K562 (cell line): ENCODE measurements around the gene VPS45. TPM values are rescaled to one million over a fixed set of nuclear protein-coding genes. Genes with fewer than 3 reads are reported as not detected.

ENCODE experiments used
- ARNT ChIP-seq, 2 experiments: fragments of 450-650 bp; IDR thresholded peaks; 2 replicates each; pipeline ENCODE4 v1.6.1; 2016; ENCODE audit warnings: mild to moderate bottlenecking in 1 of 2
- BACH1 ChIP-seq: fragments of 200-800 bp; sonication (Bioruptor generic); IDR thresholded peaks from 2 replicates; pipeline ENCODE4 v1.6.1; 2016; ENCODE audit warnings: missing genetic modification characterization, missing compliant biosample characterization
- BRD9 ChIP-seq: fragments of 450-650 bp; IDR thresholded peaks from 2 replicates; pipeline ENCODE4 v1.6.1; 2018; ENCODE audit warnings: low read depth; ENCODE audit not compliant: partially characterized antibody
- DEAF1 ChIP-seq: fragments of 450-650 bp; formaldehyde crosslinking; IDR thresholded peaks from 2 replicates; pipeline ENCODE4 v1.4.0; 2020; ENCODE audit warnings: mild to moderate bottlenecking, moderate library complexity
- EHMT2 ChIP-seq: fragments of 450-650 bp; IDR thresholded peaks from 2 replicates; pipeline ENCODE4 v1.6.1; 2018; ENCODE audit warnings: antibody characterized with exemption
- ELF1 ChIP-seq: fragments of 200-800 bp; sonication (Bioruptor generic); IDR thresholded peaks from 2 replicates; pipeline ENCODE4 v1.6.1; 2016; ENCODE audit warnings: missing genetic modification characterization, missing compliant biosample characterization
- FOSL1 ChIP-seq: fragments of 200-800 bp; sonication (Bioruptor generic); conservative IDR thresholded peaks from 2 replicates; pipeline ENCODE4 v1.6.1; 2016; ENCODE audit warnings: missing genetic modification characterization, missing compliant biosample characterization
- FOXP4 ChIP-seq: sonication (generic); formaldehyde crosslinking; IDR thresholded peaks from 2 replicates; pipeline ENCODE4 v1.8.0; 2022; ENCODE audit warnings: mild to moderate bottlenecking, missing genetic modification reagents, borderline replicate concordance
- GABPA ChIP-seq: fragments of 200-800 bp; sonication (Bioruptor generic); conservative IDR thresholded peaks from 2 replicates; pipeline ENCODE4 v1.6.1; 2016; ENCODE audit warnings: low read depth, missing genetic modification characterization, missing compliant biosample characterization
- HEY1 ChIP-seq: fragments of 250-450 bp; sonication (Bioruptor Pico); IDR thresholded peaks from 2 replicates; pipeline ENCODE4 v1.5.0; 2020; ENCODE audit warnings: mild to moderate bottlenecking, moderate library complexity, borderline replicate concordance
- MCM2 ChIP-seq: fragments of 450-650 bp; IDR thresholded peaks from 2 replicates; pipeline ENCODE4 v1.6.1; 2017; ENCODE audit warnings: low read depth, mild to moderate bottlenecking
- PURB ChIP-seq: sonication (generic); formaldehyde crosslinking; IDR thresholded peaks from 2 replicates; pipeline ENCODE4 v1.9.0; 2021; ENCODE audit warnings: low read depth, mild to moderate bottlenecking, missing genetic modification reagents
- RFX7 ChIP-seq: fragments of 250-450 bp; sonication (Bioruptor Pico); IDR thresholded peaks from 2 replicates; pipeline ENCODE4 v1.5.1; 2021; ENCODE audit warnings: mild to moderate bottlenecking
- RREB1 ChIP-seq: fragments of 250-450 bp; sonication (Bioruptor Pico); IDR thresholded peaks from 2 replicates; pipeline ENCODE4 v1.4.0; 2020
- SMARCA4 ChIP-seq: fragments of 450-650 bp; IDR thresholded peaks from 2 replicates; pipeline ENCODE4 v1.6.1; 2016
- TAF15 ChIP-seq: fragments of 200-400 bp; formaldehyde crosslinking; IDR thresholded peaks from 2 replicates; pipeline ENCODE4 v1.6.1; 2017; ENCODE audit warnings: mild to moderate bottlenecking, low read depth, low read length, moderate library complexity
- TEAD1 ChIP-seq, 2 experiments: fragments of 450-650 bp in 1 of 2; sonication (generic) in 1 of 2; formaldehyde crosslinking; IDR thresholded peaks; 2 replicates each; pipeline versions ENCODE4 v1.4.0 to v1.8.0; 2020 to 2022; ENCODE audit warnings: mild to moderate bottlenecking in 2 of 2, missing genetic modification reagents in 1 of 2
- TEAD2 ChIP-seq: fragments of 450-650 bp; IDR thresholded peaks from 2 replicates; pipeline ENCODE4 v1.6.1; 2016; ENCODE audit warnings: missing genetic modification characterization, control low read depth, missing compliant biosample characterization
- WHSC1 ChIP-seq: IDR thresholded peaks from one replicate; pipeline ENCODE4 v1.6.1; 2012; ENCODE audit warnings: low read length, control low read depth, inconsistent platforms
- polyA plus RNA-seq, 8 experiments: library from polyadenylated mRNA; depleted of rRNA in 4 of 8; stranded (reverse) in 5 of 8; unstranded in 3 of 8; fragments of >200 nt; fragmentation: Nextera tagmentation in 2 of 8; fragmentation: Illumina TruSeq in 1 of 8; extraction: Ambion mirVana in 2 of 8; extraction: Trizol in 1 of 8; gene quantifications; 2 replicates each; pipeline versions ENCODE4 v1.2.1 to v1.2.3, GENCODE V29; 2011 to 2014; ENCODE audit warnings: inconsistent platforms in 1 of 8, missing spikeins in 1 of 8
- total RNA-seq, 7 experiments: library from RNA; depleted of rRNA in 6 of 7; stranded (reverse); fragments of >200 nt in 6 of 7; fragmentation: Illumina TruSeq in 2 of 7; extraction: Trizol in 2 of 7; gene quantifications; 2 replicates each; pipeline versions ENCODE4 v1.2.1 to v1.2.3, GENCODE V29; 2011 to 2021; ENCODE audit warnings: low replicate concordance in 1 of 7

The VPS45 gene
- total and polyA plus RNA-seq, 9 of the 15 experiments (the other 6 are each of a cell fraction or from before 2014, with no cell fraction given), result 17.9 to 48.2 (median 34.4) TPM

GRCh38 chr1:150162862-150163706, 95.5 kb downstream of the VPS45 start (continued):
- TF ChIP-seq RFX7 (no peak), HEY1 (CRISPR knock-in tag) (no peak), TEAD1 (CRISPR knock-in tag; IDR thresholded peaks at IDR 0.05) (peak in 1 of 2 experiments; percentile 28; a peak in 1 of 4 replicates), FOSL1 (peak; percentile 83), ARNT (IDR thresholded peaks at IDR 0.05) (peak in 1 of 2 experiments; percentile 95; a peak in 1 of 4 replicates), FOXP4 (CRISPR knock-in tag) (peak; percentile 11; the same call in 1 of the 2 replicates), RREB1 (no peak), EHMT2 (no peak), PURB (CRISPR knock-in tag) (no peak), BACH1 (tag) (no peak; the same call in none of the 2 replicates), TEAD2 (tag) (0 out of 2 replicates have a peak, but pooled peaks have one; percentile 14), TAF15 (no peak), SMARCA4 (peak; percentile 71), BRD9 (peak; percentile 62), MCM2 (no peak), WHSC1 (no peak), GABPA (no peak), DEAF1 (CRISPR knock-in tag) (0 out of 2 replicates have a peak, but pooled peaks have one; percentile 18), ELF1 (tag) (no peak)
